MM.1S (cell line): ENCODE measurements around the gene NTRK2.

Experiments used
- DNase-seq: peaks from one replicate; pipeline ENCODE4 v3.0.0-alpha.2; 2015
- H2AFZ ChIP-seq: fragments of 300-600 bp; sonication (generic); 2 replicates; pipeline ENCODE4 v1.6.0; 2016; ENCODE audit warnings: antibody characterized with exemption, low read length
- H3F3A ChIP-seq: fragments of 300-600 bp; sonication (generic); 2 replicates; pipeline ENCODE4 v1.6.1; 2016; ENCODE audit warnings: mild to moderate bottlenecking, antibody characterized with exemption, low read length, moderate library complexity, mixed read lengths; ENCODE audit not compliant: insufficient read depth
- H3K27ac ChIP-seq: fragments of 300-600 bp; sonication (generic); 2 replicates; pipeline ENCODE4 v1.5.1; 2016; ENCODE audit warnings: mild to moderate bottlenecking, low read length
- H3K27me3 ChIP-seq: fragments of 300-600 bp; sonication (generic); replicated peaks from 2 replicates; pipeline ENCODE4 v1.6.0; 2016; ENCODE audit warnings: low read length; ENCODE audit not compliant: insufficient read depth
- H3K36me3 ChIP-seq: fragments of 300-600 bp; sonication (generic); replicated peaks from 2 replicates; pipeline ENCODE4 v1.6.1; 2016; ENCODE audit warnings: mild to moderate bottlenecking, low read length, mixed read lengths; ENCODE audit not compliant: insufficient read depth
- H3K4me1 ChIP-seq: fragments of 300-600 bp; sonication (generic); 2 replicates; pipeline ENCODE4 v1.6.1; 2016; ENCODE audit warnings: low read length, mixed read lengths
- H3K4me2 ChIP-seq: fragments of 300-600 bp; sonication (generic); 2 replicates; pipeline ENCODE4 v1.6.0; 2016; ENCODE audit warnings: low read depth, low read length
- H3K4me3 ChIP-seq: fragments of 300-600 bp; sonication (generic); 2 replicates; pipeline ENCODE4 v1.5.1; 2016; ENCODE audit warnings: low read length, mixed read lengths
- H3K79me2 ChIP-seq: fragments of 300-600 bp; sonication (generic); 2 replicates; pipeline ENCODE4 v1.6.1; 2016; ENCODE audit warnings: mixed run types, low read length, mixed read lengths
- H3K9ac ChIP-seq: fragments of 300-600 bp; sonication (generic); 2 replicates; pipeline ENCODE4 v1.6.1; 2016; ENCODE audit warnings: low read length, mixed read lengths
- H3K9me2 ChIP-seq: fragments of 300-600 bp; sonication (generic); replicated peaks from 2 replicates; pipeline ENCODE4 v1.6.1; 2016; ENCODE audit warnings: mild to moderate bottlenecking, low read length, mixed read lengths; ENCODE audit not compliant: insufficient read depth
- H3K9me3 ChIP-seq: fragments of 300-600 bp; sonication (generic); replicated peaks from 2 replicates; pipeline ENCODE4 v1.6.1; 2016; ENCODE audit warnings: mild to moderate bottlenecking, low read length, mixed read lengths; ENCODE audit not compliant: insufficient read depth
- H4K20me1 ChIP-seq: fragments of 300-600 bp; sonication (generic); 2 replicates; pipeline ENCODE4 v1.6.1; 2016; ENCODE audit warnings: mild to moderate bottlenecking, low read length, moderate library complexity, mixed read lengths; ENCODE audit not compliant: insufficient read depth
- CTCF ChIP-seq: fragments of 300-600 bp; sonication (generic); IDR thresholded peaks from 2 replicates; pipeline ENCODE4 v1.5.1; 2016; ENCODE audit warnings: antibody characterized with exemption, low read length, mixed read lengths
- EZH2 ChIP-seq: fragments of 300-600 bp; sonication (generic); optimal IDR thresholded peaks from 2 replicates; pipeline ENCODE3; 2017; ENCODE audit warnings: low read depth, mild to moderate bottlenecking, antibody characterized with exemption, low read length, mixed read lengths
- EZH2phosphoT487 ChIP-seq: fragments of 300-600 bp; sonication (generic); IDR thresholded peaks from 2 replicates; pipeline ENCODE4 v1.6.1; 2018; ENCODE audit warnings: antibody characterized with exemption, low read length

NTRK2 gene

GRCh38 chr9:85027870-85028269 is 358.3 kb downstream of the NTRK2 start:
- Histone ChIP-seq H3K79me2 (no peaks in the 10 kb centered on the region), H3K27me3 (no peaks in the 10 kb centered on the region), H3K9ac (no peak overlapping the region), H3K4me2 (no peak overlapping the region), H3K4me3 (no peak overlapping the region), H3F3A (no peaks in the 10 kb centered on the region), H3K36me3 (no peaks in the 10 kb centered on the region), H3K9me2 (no peaks in the 10 kb centered on the region), H4K20me1 (no peaks in the 10 kb centered on the region), H2AFZ (no peak overlapping the region), H3K4me1 (no peaks in the 10 kb centered on the region), H3K27ac (no peak overlapping the region), H3K9me3 (no peaks in the 10 kb centered on the region)
- no peak for DNase-seq
- TF ChIP-seq EZH2phosphoT487 (no peak), CTCF (no peak), EZH2 (no peak)

- Histone ChIP-seq H3K9me3 (no peaks in the 10 kb centered on the region), H3K4me1 (no peaks in the 10 kb centered on the region), H3K27me3 (no peaks in the 10 kb centered on the region), H4K20me1 (no peaks in the 10 kb centered on the region), H3K79me2 (no peaks in the 10 kb centered on the region), H3K9ac (no peak overlapping the region), H3K27ac (no peak overlapping the region), H3F3A (no peaks in the 10 kb centered on the region), H3K9me2 (no peaks in the 10 kb centered on the region), H3K36me3 (no peaks in the 10 kb centered on the region), H2AFZ (no peak overlapping the region), H3K4me2 (no peak overlapping the region), H3K4me3 (no peak overlapping the region)
- TF ChIP-seq EZH2: no peak
- TF ChIP-seq EZH2phosphoT487: no peak
- no peak for TF ChIP-seq CTCF
- no peak for DNase-seq
Measured at GRCh38 chr9:85030316-85030715, 360.8 kb downstream of the NTRK2 start.

- no peak overlapping the region for H2AFZ ChIP-seq
- no peak for DNase-seq
- no peaks in the 10 kb centered on the region for H3K9me2 ChIP-seq
- H3K27ac ChIP-seq: no peak overlapping the region
- H3K9me3 ChIP-seq: no peaks in the 10 kb centered on the region
- H4K20me1 ChIP-seq: no peaks in the 10 kb centered on the region
- no peak overlapping the region for H3K4me3 ChIP-seq
- TF ChIP-seq EZH2phosphoT487 (no peak), EZH2 (no peak), CTCF (no peak)
- H3F3A ChIP-seq: no peaks in the 10 kb centered on the region
- no peaks in the 10 kb centered on the region for H3K36me3 ChIP-seq
- no peak overlapping the region for H3K9ac ChIP-seq
- no peaks in the 10 kb centered on the region for H3K4me1 ChIP-seq
- no peaks in the 10 kb centered on the region for H3K79me2 ChIP-seq
- H3K4me2 ChIP-seq: no peak overlapping the region
- no peaks in the 10 kb centered on the region for H3K27me3 ChIP-seq
Measured at GRCh38 chr9:85036496-85036895, 367.0 kb downstream of the NTRK2 start.

GRCh38 chr9:85038061-85038460 is 368.5 kb downstream of the NTRK2 start:
- no peak overlapping the region for H3K9ac ChIP-seq
- TF ChIP-seq CTCF (no peak), EZH2phosphoT487 (no peak), EZH2 (no peak)
- H3K4me1 ChIP-seq: no peaks in the 10 kb centered on the region
- H3K27me3 ChIP-seq: no peaks in the 10 kb centered on the region
- no peaks in the 10 kb centered on the region for H3K36me3 ChIP-seq
- no peaks in the 10 kb centered on the region for H4K20me1 ChIP-seq
- H3K9me3 ChIP-seq: no peaks in the 10 kb centered on the region
- no peak overlapping the region for H2AFZ ChIP-seq
- no peak overlapping the region for H3K27ac ChIP-seq
- H3K9me2 ChIP-seq: no peaks in the 10 kb centered on the region
- H3K4me2 ChIP-seq: no peak overlapping the region
- no peaks in the 10 kb centered on the region for H3K79me2 ChIP-seq
- H3K4me3 ChIP-seq: no peak overlapping the region
- DNase-seq: no peak
- no peaks in the 10 kb centered on the region for H3F3A ChIP-seq
